Measurements from ENCODE around the gene IL10RB.
"Not testable (repeated sequence)": the region's sequence is repeated elsewhere in the genome, so short reads cannot be mapped to it uniquely, and the experiment has no call there.

Gene IL10RB

DNA sequence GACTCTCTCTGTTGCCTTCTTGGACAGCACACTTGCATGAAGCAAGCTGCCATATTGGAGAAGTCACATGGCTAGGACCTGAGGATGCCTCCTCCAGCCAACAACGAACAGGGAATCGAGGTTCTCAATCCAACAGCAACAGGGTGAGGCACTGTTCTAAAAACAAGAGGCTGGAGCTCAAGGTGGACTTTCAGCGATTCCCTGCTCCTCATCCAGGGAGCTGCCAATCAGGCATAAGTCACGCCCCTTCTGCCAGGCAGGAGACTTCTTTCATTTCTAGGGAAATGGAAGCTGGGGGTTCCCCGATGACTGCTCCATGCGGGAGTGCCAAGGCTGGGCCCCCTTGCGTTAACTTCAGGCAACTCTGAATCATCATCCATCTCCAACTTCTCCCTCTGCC is 35.9 kb downstream of the IL10RB start:
- no peak for DNase-seq (ENCODE audit: low spot score)

DNA sequence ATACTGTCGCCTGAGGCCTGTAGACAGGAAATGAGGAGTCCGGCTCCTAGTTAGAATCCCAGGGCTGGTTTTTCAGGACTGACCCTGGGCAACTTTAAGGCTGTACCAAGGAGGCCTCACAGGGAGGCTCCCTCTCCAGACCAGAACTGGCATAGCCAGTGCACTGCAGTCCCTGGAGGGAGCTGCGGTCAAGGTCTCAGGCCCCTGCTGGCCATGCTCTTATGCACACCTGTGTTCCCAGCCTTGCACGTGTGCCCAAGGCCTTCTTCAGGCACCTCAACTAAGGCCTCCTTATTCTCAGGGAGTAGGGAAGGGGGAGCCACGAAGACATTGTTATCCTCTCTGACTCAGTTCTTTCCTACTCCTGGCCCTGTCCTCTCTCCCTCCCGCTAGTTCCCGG is 36.6 kb downstream of the IL10RB start:
- no peak for DNase-seq (ENCODE audit: low spot score)

DNA sequence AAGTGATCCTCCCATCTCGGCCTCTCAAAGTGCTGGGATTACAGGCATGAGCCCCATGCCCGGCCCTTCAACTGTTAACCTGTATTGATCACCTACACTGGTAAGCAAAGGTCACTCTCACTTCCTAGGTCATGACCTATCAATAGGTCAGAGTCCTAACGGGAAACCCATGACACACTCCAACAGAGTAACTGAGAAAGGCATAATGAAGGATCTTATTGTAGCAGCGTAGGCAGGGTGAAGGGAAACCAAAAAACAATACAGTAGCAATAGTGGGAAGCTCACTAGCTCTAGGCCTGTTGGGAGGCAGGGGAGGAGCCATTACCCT is 39.1 kb downstream of the IL10RB start:
- no peak for DNase-seq (ENCODE audit: low spot score)

DNA sequence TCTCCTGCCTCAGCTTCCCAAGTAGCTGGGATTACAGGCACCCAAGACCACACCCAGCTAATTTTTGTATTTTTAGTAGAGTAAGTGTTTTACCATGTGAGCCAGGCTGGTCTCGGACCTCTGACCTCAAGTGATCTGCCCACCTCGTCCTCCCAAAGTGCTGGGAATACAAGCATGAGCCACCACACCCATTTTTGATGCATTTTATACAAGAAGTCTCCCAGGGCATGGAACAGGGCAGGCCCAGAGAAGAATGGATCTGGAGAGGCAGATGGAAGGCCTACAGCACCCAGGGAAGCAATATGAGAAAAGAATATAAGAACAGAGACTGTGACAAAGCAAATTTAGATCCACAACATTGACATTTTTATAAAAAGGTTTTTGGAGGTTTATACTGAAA is 39.8 kb downstream of the IL10RB start:
- DNase-seq (ENCODE audit: low spot score) = no peak

DNA sequence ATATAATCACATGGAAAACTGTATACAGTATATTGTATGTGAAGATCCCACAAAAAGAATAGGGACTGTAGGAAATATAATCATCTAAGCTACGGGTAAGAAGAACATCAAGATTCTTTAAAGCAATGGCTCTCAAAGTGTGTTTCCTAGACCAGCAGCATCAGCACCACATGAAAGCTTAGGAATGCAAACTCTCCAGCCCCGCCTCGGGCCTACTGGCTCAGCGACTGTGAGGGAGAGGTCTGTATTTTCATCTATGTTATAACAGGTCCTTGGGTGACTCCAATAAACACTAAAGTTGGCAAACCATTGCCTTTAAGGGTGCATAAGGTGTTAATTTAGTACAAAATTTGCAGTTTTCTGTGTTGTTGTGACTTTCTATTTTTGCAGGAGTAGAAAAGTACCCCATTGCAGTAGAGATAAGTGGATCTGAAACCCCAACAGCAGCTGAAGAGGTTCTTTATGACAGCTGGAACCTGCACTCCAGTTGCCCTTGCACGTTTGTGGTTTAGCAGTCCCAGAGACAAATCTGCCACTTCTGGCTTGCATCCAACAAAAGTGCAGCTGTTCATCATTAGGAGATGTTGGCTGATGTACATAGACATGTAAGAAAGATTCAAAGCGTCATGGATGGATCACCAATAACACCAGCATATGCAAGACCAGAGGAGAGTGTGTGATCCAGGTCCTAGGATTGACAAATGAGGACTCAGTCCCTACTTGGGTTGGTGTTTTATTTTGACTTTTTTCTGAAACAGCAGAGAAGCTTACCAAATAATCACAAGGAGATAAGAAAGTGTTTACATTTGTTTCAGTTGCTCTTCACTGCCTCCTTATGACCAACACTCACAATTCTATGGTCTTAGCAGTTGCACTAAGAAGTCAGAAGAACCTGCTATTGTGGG is 42.7 kb downstream of the IL10RB start:
- DNase-seq (ENCODE audit: low spot score) = peak; percentile 29

DNA sequence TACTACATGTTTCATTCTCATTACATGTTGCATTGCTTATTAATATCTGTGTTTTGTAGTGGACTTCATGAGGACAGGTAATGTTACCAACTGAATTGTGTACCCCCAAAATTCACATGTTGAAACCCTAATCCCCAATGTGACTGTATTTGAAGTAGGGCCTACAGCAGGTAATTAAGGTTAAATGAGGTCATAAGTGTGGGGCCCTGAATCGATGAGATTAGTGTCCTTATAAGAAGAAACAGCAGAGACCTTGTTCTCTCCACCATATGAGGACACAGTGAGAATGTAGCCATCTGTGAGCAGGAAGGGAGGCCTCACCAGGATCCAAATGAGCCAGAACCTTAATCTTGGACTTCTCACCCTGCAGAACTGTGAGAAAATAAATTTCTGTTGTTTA is 43.6 kb downstream of the IL10RB start:
- DNase-seq (ENCODE audit: low spot score) = no peak

DNA sequence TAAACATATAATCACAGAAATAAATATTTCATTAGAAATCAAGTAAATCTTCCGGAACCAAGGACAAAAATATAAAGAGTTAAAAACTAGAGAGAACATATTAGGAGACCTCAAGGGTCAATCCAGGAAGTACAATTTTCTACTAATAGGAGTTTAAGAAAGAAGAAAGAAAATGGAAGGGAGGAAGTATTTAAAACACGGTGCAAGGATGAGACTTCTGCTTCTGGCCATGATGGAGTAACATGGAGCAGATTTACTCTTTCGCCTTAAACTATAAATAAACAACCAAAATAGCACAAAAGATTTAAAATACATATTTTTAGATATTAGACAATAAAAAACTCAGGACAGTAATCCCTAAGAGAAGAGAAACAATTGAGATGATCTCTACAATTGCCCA is 46.0 kb downstream of the IL10RB start:
- no peak for DNase-seq (ENCODE audit: low spot score)

DNA sequence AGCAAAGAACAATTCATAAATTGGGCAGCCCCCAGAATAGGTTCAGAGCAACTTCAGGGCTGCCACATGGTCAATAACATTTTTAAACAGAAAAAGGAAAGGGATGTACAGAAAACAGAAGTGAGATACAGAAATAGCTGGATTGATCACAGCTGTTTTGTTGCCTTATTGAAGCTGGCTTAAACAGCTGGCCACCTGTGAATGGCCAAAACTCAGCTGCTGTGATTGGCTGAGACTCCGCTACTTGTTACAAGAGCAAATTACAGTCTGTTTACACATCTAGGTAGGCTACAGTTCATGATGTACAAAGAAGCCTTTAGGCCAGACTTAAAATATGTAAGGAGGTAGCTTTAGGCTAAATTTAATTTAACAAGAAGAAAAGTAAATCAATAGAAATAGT is 47.0 kb downstream of the IL10RB start:
- DNase-seq (ENCODE audit: low spot score) = no peak

DNA sequence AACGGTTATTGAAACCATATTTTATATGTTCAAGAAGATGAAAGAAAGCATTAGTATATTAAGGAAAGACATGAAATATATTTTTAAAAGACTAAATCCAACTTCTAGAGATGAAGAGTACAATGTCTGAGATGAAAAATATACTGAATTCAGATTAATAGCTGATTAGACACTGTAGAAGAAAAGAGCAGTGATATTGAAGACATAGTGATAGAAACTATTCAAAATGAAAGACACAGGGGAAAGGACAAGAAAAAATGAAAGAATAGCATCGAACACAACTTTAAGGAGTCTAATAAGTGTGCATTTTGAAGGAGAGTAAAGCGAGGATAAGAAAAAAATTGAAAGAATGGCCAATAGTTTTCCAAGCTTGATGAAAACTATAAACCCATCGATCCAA is 47.4 kb downstream of the IL10RB start:
- no peak for DNase-seq (ENCODE audit: low spot score)

DNA sequence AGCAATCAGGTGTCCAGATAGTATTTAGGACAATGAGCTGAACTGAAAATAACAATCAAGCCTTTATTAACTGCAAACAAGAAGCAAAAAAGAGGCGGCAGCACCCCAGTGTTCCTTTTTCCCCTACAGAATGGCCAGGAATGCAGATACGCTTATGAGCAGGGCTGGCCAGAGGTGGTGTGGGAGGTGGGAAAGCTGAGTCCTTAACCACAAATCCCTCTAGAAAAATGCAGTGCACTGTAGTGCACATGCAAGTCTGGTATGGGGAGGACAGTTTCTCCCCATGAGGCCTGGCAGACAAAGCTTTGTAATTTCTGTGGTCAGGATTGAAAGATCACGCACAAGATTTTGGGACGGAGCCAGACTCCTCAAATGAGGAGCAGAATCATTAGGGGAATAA is 47.9 kb downstream of the IL10RB start:
- DNase-seq (ENCODE audit: low spot score) = no peak

DNA sequence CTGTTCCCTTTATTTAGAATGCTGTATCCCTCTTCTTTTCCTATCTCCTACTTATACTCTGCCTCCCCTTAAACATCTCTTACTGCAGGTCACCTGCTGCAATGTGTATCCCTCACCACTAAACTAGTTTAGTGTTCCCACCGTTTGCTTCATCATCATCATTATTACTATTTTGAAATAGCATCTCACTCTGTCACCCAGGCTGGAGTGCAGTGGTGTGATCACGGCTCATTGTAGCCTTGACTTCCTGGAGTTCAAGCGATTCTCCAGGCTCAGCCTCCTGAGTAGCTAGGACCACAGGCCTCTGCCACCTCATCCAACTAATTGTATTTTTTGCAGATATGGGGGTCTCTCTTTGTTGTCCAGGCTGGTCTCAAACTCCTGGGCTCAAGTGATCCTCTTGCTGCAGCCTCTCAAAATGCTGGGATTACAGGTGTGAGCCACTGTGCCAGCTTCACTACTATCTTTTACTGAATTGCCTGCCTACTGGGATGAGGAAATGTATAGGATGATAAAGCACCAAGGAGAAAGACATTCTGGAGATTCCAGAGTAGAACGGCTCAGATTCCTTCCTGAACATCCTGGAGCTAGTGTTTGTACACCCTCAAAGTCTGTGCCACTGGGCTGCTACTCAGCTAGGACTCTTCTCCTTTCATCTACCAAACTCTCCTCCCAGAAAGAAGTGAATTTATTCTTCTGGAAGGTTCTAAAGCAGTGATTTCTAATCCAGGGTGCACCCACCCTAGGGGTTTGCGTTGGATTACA is 50.0 kb downstream of the IL10RB start:
- no peak for DNase-seq (ENCODE audit: low spot score)

DNA sequence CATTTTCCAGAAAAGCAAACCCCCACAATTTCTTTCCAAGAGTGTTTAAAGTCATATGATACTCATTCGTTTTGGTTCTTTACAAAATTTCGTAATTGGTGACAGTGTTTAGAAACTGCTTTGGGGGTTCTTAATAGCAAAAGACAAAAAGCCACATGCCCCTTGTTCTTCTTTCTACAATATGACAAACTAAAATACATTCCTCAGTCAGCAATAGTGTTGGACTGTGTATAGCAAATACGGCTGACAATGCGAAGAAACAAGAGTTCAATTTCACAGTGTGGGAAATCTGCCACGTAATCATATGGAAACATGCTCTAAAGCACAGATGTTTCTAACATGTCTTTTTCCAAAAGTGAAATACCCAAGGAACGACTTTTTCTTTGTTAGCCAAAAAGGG is 51.0 kb downstream of the IL10RB start:
- no peak for DNase-seq (ENCODE audit: low spot score)

DNA sequence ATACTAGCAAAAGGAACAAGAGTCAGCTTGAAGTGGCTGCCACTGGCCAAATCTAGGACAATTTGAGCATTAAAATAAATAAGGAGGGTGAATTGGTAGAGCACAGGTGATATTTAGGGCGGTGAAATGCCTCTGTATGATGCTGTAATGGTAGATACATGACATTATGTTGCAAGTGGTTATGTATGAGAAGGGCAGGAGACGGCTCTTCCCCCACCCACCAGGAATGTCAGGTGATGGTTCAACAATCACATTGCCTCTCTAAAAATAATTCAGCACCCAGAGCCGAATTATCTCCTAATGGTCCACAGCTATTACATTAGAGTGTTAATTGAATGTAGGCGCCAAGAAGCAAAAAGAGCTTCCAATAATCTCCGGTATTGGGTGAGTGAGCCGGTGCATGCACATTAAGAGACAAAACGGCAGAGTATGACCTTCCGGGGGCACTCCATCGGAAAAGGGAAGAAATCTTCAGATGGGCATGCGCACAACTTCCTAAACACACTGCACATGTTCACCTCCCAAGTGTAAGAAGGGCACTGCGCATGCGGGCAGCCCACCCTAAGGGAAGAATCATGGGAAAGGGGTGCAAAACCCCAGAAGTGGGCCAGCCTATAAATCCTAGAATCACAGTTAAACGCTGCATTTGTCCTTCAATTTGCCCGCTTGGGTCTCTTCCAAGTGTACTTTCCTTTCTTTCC is 51.8 kb downstream of the IL10RB start:
- DNase-seq (ENCODE audit: low spot score) = no peak

DNA sequence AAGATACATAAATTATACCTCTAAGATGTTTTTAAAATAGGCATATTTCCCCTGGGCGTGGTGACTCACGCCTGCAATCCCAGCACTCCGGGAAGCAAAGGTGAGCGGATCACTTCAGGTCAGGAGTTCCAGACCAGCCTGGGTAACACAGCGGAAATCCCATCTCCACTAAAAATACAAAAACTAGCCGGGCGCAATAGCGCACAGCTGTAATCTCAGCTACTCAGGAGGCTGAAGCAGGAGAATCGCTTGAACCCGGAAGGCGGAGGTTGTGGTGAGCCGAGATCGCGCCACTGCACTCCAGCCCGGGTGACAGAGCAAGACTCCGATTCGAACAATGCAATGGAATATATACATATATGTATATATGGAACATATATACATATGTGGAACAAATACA is 54.8 kb downstream of the IL10RB start:
- not testable (repeated sequence) for DNase-seq (ENCODE audit: low spot score)

DNA sequence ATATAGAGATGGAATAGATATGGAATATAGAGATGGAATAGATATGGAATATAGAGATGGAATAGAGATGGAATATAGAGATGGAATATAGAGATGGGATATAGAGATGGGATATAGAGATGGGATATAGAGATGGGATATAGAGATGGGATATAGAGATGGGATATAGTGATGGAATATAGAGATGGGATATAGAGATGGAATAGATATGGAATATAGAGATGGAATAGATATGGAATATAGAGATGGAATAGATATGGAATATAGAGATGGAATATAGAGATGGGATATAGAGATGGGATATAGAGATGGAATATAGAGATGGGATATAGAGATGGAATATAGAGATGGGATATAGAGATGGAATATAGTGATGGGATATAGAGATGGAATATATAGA is 57.4 kb downstream of the IL10RB start:
- DNase-seq (ENCODE audit: low spot score) = not testable (repeated sequence)

DNA sequence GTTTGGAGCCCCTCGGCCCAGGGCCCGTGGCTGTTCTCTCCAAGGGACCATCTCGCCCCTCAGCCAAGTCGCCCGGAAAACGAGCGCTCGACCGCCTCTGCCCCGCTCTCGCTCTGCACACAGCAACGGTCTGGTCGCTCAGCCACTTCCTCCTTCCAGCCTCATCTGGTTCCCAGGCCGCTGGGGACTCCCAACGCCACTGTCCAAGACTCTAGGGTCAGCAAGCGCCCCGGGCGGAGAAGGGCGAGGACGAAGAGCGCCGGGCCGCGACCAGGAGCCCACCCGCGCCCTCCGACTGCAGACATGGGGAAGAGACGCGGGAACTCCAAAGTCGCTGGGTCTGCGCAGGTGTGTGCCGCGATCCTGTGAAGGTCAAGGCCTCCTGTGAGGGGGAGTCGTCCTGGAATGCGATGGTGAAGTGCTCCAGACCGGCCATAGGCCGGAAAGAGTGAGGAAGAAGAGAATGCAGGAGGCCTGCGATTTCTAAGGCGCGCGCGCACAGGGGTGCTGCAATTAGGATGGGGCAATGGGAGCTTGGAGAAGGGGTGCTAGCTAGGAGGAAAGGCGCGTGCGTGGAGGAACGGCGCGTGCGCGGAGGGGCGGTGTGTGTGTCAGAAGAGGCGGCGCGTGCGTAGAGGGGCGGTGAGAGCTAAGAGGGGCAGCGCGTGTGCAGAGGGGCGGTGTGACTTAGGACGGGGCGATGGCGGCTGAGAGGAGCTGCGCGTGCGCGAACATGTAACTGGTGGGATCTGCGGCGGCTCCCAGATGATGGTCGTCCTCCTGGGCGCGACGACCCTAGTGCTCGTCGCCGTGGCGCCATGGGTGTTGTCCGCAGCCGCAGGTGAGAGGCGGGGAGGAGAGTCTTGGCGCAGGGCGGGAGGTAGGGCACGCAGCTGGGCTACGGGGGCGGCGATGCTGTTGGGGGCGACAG is 58.4 kb downstream of the IL10RB start, which contains the start of gene IFNAR1:
Gene IFNAR1, plus strand, starts transcription at position 680 of the 931 bp plus-strand sequence. Its CDS starts 86 bp downstream, at position 766.
- DNase-seq (ENCODE audit: low spot score) = peak; percentile 97

DNA sequence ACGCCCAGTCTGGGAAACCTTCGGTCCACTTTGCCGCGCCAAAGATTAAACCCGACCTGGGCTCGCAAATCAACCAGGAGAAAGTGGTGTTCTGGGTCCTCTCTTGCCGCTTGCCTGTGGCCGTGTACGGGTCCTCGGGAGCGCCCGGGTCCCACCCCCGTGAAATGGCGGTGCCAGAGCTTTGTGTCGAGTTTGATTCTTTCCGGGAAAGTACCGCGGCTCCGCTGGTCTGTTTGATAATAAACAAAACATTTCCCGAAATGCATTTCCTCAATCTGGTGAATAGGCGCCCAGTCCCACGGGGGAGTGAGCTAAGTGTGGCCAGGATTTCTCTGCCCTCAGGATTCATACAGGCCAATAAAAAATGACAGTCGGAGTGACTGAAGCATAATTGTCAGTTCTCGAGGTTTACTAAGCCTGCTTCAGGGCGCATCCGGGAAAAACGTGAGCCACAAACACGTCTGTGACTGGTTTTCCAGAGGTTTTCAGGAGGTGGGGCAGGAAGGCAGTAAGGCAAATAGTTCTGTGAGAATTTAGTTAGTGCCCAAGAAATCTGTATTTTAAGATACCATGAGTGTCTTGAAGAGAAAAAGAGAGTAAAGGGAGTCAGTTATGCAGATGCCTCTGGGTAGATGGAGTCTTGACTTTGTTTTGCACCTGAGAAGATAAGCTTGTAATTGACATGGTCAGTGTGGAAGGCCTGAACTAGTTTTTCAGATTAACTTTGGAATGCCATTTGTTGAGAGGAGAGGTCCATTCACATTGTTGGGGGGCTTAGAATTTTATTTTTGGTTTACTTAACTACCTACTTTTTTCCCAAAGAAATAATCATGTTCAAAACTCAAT is 59.3 kb downstream of the IL10RB start:
- DNase-seq (ENCODE audit: low spot score) = peak; percentile 73

DNA sequence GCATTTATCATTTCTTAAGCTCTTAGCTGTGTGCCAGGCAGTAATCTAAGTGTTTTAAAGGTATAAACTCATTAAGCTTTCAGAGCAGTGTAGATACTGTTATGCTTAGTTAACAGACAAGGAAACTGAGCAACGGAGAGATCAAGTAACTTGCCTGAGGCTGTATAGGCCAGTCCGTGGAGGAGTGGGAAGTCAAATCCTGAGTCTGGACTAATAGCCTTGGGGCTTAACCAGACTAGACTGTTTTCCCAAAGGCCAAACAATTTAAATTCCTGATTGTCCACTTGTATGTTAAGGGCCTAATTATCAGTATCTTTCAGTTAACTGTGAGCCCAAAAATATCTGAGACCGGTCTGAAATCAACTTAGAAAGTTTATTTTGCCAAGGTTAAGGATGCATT is 61.2 kb downstream of the IL10RB start:
- no peak for DNase-seq (ENCODE audit: low spot score)

DNA sequence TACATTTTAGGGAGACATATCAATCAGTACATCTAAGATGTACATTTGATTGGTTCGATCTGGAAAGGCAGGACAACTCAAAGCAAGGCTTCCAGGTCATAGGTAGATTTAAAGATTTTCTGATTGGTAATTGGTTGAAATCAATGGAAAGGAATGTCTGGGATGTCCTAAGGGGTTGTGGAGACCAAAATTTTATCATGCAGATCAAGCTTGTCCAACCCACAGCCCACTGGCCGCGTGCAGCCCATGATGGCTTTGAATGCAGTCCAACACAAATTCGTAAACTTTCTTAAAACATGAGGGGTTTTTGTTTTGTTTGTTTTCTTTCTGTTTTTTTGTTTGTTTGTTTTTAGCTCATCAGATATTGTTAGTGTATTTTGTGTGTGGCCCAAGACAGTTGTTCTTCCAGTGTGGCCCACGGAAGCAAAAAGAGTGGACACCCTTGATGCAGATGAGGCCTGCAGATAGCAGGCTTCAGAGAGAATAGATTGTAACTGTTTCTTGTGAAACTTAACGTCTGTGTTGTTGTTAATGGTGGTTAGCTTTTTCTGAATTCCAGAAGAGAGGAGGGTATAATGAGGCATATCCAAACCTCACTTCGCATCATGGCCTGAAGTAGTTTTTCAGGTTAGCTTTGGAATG is 61.7 kb downstream of the IL10RB start:
- DNase-seq (ENCODE audit: low spot score) = no peak

DNA sequence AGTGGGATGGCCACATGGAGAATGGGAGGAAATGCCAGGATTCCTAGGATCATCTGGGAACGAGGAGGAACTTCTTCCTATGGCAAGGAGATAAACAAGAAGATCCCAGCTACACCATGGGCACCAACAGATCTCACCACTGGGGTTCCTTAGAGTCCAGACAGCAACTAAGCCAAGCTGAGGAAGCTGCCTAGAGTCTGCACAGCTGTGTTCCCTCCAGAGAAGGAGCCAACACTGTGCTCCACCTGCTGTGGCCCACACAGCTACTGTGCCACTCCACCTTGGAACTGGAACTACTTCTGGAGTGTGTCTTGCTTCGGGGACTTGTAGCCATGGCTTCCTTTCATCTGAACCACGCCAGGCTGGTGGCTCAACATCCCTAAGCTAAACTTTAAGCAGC is 64.6 kb downstream of the IL10RB start:
- no peak for DNase-seq (ENCODE audit: low spot score)
